Amygdala (tissue), 56 donors: ENCODE results near the gene HYCC1.
"Not testable (repeated sequence)": the region's sequence is repeated elsewhere in the genome, so short reads cannot be mapped to it uniquely, and the experiment has no call there.

Experiments used
- DNase-seq, 56 donors: peaks; one replicate each; lab custom pipeline; 2025; lab: John Stamatoyannopoulos, UW

Gene HYCC1

DNA sequence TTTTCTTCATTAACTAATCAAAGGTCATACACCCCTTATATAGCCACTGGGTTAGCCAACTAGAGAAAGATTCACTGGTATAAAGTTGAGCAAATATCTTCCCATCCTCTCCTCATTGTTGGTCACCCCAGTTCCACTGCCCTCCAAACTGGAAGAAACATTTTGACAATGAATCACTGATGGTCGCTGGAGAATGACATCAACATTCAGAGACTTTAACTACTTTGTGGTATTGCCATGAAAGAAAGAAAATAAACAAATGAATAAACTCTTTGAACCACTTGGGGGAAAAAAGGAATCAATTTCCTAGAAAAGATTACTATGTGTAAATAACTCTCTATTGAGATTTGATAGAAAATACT is 23.4 kb downstream of the HYCC1 start:
- no peak for DNase-seq

DNA sequence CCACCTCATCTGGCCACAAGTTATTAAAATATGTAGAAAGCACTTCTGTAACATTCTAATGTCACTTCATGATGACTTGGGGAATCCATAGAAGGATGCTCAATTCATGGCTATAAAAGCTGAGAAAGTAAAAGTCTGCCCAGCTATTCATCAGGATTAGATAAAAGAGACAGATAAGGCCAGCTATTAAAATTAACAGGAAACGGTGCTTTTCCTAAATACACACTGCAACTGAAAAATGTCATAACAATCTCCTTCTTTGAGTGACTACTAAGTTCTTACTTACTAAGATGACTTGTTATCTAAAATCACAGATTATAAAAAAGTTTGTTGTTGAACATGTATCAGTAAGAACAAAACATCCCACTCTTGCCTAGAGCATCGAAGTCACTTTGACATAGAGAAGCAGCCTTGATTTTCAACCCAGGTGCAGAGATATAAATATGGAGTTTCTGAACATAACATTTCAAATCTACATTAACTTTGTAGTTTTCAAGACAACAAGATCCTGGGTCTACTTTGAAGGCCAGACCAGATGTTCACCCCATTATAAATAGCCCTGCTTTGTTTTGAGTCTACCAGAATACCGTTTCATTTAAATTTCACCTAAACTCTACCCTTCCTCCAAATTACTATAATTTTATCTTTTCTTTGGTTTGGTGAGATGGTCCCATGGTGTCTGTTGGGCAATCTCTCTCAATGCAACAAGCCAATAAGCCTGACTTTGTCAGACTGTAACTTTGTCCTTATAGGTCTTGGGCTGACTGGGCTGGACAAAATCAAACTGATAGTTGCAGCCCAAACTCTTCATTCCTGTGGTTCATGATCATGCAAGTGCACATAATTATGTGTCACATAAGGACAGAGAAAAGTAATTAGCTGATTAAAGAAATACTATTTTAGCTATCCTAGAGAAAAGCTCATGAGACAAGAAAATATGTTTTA is 24.0 kb downstream of the HYCC1 start:
- no peak for DNase-seq

DNA sequence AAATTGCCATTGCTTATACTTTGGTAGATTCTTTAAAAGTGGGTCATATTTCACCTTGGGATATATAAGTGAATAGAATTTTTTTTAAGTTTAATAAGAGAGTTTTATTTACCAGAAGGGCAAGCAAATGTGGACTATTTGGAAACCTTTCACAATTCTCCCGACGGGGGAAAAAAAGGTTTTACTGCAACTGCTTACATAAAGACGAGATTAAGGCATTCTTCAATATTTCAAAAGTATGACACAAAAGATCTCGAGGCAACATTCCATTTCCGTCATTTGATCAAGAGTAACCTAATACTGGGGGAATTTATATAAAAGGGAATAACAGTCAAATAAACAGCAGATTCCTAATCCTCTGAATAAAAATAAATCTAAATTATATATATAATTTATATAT is 28.5 kb downstream of the HYCC1 start:
- DNase-seq = no peak

DNA sequence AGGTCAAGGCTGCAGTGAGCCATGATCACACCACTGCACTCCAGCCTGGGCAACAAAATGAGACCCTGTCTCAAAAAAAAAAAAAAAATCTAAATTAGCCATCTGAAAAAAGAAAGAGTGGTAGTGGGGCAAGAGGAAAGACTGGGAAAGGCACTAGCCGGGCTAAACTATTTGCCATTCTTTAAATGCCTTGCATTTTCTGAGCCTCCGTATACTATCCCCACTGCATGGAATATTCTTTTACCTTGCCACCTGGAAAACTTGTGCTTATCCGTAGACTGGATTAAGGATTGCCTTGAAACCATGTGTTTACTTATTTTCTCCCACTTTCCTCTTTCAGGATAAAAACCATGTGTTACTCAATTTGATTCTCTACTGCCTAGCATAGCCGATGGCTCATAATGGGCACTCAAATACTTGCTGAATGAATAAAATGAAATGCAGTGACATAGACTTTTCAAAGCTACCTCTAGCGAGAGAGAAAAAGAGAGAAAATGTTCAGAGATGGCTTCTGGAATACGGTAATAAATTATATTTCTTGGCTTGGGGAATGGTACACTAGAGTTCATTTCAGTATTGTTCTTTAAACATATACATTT is 30.6 kb downstream of the HYCC1 start:
- no peak for DNase-seq

DNA sequence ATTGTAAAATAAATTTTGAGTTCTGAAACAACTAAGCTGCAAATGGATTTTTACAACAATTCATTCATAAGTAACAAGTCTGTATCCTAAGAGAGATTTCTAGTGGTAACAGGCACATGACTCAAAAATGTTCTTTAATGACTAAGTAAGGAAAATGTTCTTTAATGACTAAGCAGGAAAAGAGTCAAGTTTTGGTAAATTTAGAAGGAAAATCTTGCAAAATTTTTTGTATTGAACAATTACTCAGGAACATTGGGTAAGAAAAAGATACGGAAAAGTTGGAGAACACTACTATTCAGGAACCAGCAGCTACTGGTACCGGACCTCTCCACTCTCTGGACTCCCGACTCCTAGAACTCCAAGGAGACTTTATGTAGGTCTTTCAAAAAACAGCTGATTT is 33.5 kb downstream of the HYCC1 start:
- DNase-seq = no peak

DNA sequence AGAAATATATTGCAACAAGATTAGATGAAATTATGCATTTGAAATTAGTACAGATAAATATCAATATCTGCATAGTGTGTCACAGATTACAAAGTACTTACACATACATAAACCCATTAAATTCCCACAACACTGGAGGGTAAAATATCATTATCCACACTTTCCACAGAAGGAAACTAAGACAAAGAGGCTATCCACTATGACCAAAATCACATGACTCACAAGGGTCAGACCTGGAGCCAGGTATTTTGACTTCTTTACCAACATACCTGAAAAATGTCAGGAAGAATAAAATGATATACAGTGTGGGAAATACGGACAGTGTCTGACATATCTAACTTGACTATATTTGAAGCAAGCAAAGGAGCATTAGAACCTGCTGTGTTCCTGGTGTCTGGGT is 34.1 kb downstream of the HYCC1 start:
- no peak for DNase-seq

DNA sequence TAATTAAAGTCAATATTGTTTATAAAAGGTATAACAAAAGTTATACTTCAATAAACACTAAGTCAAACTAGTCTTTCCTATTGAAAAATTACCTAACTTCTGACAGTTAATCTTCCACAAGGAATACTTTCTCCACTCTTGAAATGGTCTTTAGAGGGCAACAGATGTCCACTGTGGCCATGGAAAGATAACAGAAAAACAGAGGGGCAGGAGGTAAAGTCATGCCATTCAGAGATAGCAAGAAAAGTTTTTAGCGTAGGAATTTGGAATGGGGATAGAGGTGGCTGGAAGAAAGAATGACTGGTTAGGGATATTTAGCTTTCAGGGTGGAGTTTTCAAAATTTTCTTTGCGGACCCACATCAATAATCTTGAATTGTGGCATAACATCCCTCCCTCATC is 34.7 kb downstream of the HYCC1 start:
- no peak for DNase-seq

DNA sequence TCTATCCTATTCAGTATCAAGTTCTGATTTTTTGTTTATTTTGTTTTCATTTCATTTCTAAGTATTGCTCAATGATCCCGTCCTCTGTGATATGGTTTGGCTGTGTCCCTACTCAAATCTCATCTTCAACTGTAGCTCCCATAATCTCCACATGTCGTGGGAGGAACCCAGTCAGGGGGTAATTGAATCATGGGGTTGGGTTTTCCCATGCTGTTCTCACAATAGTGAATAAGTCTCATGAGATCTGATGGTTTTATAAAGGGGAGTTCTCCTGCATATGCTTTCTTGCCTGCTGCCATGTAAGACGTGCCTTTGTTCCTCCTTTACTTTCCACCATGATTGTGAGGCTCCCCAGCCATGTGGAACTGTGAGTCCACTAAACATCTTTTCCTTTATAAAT is 39.3 kb downstream of the HYCC1 start:
- not testable (repeated sequence) for DNase-seq

DNA sequence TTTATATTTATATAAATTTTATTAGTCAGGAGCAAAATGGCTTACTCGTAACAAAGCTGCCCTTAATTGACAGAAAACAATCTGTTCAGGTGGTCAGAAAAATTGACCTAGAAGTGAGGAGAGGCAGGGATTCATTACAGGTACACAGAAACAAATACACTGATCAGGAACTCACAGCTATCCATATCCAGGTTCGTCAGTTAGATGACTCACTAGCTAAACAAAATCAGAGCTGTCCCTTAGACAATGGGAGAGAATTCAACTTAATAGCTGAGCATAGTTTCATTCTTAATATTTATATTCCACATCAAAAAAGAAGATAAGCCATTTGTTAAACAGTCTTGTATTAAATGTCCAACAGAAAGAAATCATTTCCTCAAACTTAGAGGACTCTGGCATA is 41.7 kb downstream of the HYCC1 start:
- no peak for DNase-seq

DNA sequence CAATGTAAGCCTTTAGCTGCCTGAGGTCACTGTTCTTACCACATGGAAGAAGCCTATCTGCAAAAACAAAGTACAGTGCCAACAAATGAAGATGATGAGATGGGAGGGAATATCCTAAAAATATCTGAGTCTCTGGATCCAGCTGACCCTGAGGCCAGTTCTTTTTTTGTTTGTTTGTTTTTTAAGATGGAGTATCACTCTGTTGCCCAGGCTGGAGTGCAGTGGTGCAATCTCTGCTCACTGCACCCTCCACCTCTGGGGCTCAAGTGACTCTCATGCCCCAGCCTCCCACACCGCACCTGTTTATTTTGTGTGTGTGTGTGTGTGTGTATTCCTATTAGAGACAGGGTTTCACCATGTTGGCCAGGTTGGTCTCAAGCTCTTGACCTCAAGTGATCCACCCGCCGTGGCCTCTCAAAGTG is 44.9 kb downstream of the HYCC1 start:
- no peak for DNase-seq
